GM18526 (cell line): ENCODE measurements around the gene FASTKD2.

ENCODE experiments used
- POLR2A ChIP-seq: IDR thresholded peaks from 3 replicates; pipeline ENCODE4 v1.6.1; 2011; ENCODE audit not compliant: insufficient read length; ENCODE audit errors: extremely low read depth

Gene FASTKD2

GRCh38 chr2:206805887-206806607 is 40.6 kb downstream of the FASTKD2 start:
- TF ChIP-seq POLR2A = no peak

GRCh38 chr2:206814498-206814897 is 49.1 kb downstream of the FASTKD2 start:
- no peak for TF ChIP-seq POLR2A

- TF ChIP-seq POLR2A = no peak
Measured at GRCh38 chr2:206820807-206821206, 55.4 kb downstream of the FASTKD2 start.

GRCh38 chr2:206823178-206823577 is 57.8 kb downstream of the FASTKD2 start:
- TF ChIP-seq POLR2A = no peak

- TF ChIP-seq POLR2A = no peak
Measured at GRCh38 chr2:206824087-206824618, 58.7 kb downstream of the FASTKD2 start.

GRCh38 chr2:206824993-206825392 is 59.6 kb downstream of the FASTKD2 start:
- TF ChIP-seq POLR2A = no peak

- no peak for TF ChIP-seq POLR2A
Measured at GRCh38 chr2:206831442-206831995, 66.1 kb downstream of the FASTKD2 start.

GRCh38 chr2:206832873-206833272 is 67.5 kb downstream of the FASTKD2 start:
- no peak for TF ChIP-seq POLR2A

- no peak for TF ChIP-seq POLR2A
Measured at GRCh38 chr2:206833291-206833690, 67.9 kb downstream of the FASTKD2 start.

GRCh38 chr2:206836722-206837121 is 71.3 kb downstream of the FASTKD2 start:
- TF ChIP-seq POLR2A = no peak

GRCh38 chr2:206837775-206838174 is 72.4 kb downstream of the FASTKD2 start:
- no peak for TF ChIP-seq POLR2A

- TF ChIP-seq POLR2A = no peak
Measured at GRCh38 chr2:206838690-206839089, 73.3 kb downstream of the FASTKD2 start.

- no peak for TF ChIP-seq POLR2A
Measured at GRCh38 chr2:206840999-206841398, 75.6 kb downstream of the FASTKD2 start.
